ENCODE data around the gene RTKN2.

DNA sequence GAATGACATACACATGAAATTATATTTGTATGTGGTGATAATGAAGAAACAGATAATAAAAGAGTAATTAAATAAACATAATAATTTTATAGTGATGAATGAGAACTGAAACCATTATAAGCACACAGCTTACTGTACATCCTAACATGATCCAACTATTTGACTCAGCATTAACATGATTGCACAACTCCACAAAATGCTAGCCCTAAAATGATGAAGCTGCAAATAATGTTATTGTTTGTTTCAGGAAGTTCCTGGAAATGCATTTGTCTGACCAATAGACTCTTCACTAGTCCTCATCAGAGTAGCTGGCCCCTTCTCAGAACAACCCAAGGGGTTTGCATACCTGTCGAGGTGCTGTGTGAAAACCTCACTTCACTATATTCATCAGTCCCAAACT, 115.5 kb downstream of the RTKN2 start:
- TF ChIP-seq SIN3A (IDR thresholded peaks at IDR 0.05; ENCODE audit: borderline replicate concordance, insufficient read depth, low read length) (no peak), POLR2AphosphoS5 (IDR thresholded peaks at IDR 0.05; ENCODE audit: low read depth, low read length) (no peak)

All from PFSK-1 (cell line).